ENCODE measurements around the gene ST6GALNAC3.

Gene ST6GALNAC3

DNA sequence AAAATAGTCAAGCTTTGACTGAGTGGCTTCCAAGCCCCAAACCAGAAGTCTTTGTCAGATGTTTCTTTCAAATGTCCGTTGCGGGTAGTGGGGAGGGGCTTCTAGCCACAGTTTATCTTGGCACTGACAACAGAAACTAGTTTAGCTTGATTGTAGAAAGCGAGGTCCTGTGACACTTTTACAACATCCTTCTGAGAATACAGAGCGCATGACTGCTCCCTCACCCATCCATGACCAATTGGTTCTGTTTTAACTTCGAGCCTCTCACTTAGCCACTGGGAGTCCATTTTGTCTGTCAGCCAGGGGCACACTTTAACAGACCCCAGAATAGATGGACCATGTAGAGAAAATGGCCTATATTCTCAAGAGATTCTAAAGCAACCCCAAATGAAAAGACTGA, 593.5 kb downstream of the ST6GALNAC3 start:
- DNase-seq: no peak

DNA sequence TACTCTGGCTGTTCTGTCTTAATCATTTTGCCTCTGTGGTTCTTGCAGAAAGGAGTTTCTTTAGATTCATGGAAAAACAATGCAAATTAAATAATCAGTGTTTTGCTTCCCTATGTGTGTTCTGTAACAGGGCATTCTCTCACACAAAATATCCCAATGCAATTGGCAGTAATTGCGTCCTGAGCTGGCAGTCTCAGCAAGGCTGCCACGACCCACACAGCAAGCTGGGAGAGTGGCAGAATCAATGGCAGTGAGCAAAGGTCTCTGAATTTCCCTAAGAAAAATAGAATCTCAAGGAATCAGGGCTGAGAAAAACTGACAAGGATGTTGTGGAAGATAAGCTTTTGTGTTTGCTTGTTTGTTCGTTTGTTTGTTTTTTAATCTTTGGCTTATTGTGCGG, 594.6 kb downstream of the ST6GALNAC3 start:
- no peak for DNase-seq

GRCh38 chr1:76669624-76670315, 595.2 kb downstream of the ST6GALNAC3 start:
- no peak for DNase-seq

DNA sequence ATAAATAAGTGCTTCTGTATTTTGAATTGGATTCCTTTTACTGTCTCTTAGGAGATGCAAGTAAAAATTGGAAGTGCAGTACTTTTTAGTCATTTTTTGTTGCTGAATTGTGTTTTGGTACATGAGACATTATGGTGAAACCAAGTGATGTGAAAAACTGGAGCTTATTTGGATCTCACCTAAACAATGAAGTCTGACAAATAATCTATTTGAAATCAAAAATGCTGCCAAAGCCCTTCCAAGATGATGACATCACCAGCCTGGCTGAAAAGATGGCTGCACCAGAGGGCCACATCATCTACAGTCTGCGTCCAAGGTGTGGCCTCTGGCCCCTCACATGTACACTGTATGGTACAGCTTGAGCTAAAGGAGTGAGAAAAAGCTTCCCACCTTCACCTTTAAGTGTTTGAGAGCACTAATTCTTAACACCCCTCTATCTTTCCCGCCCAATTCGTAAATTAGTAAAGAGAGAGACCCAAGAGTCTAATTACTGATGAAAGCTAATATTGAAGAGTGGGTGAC, 600.2 kb downstream of the ST6GALNAC3 start:
- DNase-seq: no peak

- no peak for DNase-seq
Observed at GRCh38 chr1:76677416-76678405, 603.2 kb downstream of the ST6GALNAC3 start.

DNA sequence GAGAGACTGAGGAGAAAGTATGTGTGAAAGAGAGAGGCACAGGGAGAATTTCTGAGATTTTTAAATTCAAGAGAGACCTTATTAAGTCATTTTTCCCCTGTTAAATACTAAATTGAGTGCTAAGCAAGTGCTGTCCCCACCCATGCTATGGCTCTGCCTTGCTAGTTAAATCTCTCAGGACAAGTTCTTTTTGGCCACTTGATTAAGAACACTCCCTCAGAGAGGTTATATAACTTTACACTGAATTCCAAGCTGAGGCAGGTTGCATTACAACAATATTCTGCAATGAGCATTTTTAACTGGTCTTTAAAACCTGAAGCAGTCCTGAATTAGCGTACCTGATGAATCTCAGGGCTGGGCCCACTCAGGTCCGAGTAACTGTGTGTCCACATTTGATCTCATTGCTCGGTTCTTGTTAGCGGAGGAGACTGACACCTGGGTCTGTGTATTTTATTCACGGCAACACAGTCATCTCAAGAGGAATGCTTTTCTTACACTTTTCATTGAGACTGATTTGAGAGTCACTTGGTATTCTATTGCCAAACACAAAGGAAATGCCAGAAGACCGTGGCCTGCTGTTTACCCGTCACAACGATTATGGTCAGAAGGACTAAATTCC, 605.1 kb downstream of the ST6GALNAC3 start:
- no peak for DNase-seq

DNA sequence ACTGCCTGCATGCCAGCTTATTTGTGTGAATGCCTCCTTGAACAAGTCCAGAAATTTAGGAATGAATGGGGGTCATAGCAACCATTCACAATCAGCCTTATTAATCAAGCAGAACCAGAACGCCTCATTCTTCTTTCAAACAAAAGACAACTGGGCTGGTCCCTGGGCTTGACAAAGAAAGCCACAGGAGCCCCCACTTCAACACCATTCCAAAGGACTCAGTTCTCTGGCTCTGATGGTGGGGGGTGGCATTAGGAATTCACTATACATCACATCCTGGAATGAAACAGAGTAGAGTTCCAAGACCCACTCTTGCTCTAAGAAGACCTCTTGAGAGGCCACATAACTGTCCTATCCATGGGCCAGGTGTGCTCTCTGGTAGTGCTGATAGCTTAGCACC, 606.1 kb downstream of the ST6GALNAC3 start:
- no peak for DNase-seq

- no peak for DNase-seq
Observed at GRCh38 chr1:76682138-76682537, 607.6 kb downstream of the ST6GALNAC3 start.

Measured in NCI-H2081 (cell line).